ENCODE data around the gene KCND2.
"Not testable (repeated sequence)": the region's sequence is repeated elsewhere in the genome, so short reads cannot be mapped to it uniquely, and the experiment has no call there.

Gene KCND2

GRCh38 chr7:120502825-120503224 is 229.8 kb downstream of the KCND2 start:
- DNase-seq = no peak

- DNase-seq = no peak
Measured at GRCh38 chr7:120504386-120504785, 231.4 kb downstream of the KCND2 start.

DNA sequence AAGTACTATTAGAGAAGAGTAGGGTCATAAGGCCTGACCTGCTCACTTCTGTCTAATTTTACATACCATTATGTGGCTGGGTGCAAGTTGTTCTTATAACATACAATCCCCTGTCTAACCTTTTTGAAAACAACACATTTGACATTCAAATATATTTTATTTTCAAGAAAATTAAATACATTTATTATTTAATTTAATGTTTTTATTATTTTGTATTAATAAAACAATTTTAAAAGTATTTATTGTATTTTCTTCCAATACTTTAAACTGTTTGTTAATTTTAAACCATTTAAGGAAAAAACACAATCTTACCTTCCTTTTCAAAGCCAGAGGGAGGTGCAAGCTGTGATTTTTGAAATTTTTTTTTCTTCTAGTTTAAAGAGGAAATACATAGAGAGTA is 232.8 kb downstream of the KCND2 start:
- DNase-seq = no peak

DNA sequence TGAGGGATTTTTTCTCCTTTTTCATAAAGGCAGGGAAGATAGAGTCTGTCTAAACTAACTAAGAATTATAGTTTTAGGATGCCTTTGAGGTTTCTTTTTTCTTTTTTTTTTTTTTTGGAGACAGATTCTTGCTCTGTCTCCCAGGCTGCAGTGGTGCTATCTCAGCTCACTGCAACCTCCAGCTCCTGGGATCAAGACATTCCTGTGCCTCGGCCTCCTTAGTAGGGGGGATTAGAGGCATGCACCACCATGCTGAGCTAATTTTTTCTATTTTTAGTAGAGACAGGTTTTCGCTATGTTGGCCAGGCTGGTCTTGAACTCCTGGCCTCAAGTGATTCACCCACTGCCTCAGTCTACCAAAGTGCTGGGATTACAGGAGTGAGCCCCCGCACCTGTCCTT is 239.7 kb downstream of the KCND2 start:
- DNase-seq = no peak

- no peak for DNase-seq
Measured at GRCh38 chr7:120519224-120519623, 246.2 kb downstream of the KCND2 start.

GRCh38 chr7:120521761-120522737 is 249.1 kb downstream of the KCND2 start:
- DNase-seq = no peak

GRCh38 chr7:120523985-120524384 is 251.0 kb downstream of the KCND2 start:
- no peak for DNase-seq

DNA sequence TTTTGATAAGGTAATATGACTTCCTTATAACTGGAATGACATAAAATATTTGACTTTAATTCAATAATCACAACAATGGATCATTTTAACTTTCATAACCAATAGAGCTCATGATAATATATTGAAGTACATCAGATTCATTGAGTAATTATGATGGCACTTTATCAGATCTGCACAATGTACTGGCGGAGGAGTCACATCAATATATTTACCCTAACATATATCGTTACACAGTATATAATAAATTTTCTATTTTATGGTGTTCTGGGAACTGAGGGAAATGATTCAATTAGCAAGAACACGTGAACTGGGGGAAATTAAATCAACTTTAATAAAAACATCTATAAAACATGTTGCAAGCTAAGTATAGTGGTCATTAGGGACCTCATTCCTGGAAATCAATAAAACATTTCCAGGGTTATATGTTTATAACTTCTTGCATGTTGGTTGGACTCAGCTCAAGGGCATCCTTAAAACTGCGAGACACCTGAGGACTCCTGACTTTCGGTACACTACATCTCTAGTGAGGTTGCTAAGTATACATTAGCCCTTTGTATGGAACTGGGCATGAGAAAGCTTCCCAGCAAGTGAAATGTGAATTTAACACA is 254.0 kb downstream of the KCND2 start:
- DNase-seq = no peak

DNA sequence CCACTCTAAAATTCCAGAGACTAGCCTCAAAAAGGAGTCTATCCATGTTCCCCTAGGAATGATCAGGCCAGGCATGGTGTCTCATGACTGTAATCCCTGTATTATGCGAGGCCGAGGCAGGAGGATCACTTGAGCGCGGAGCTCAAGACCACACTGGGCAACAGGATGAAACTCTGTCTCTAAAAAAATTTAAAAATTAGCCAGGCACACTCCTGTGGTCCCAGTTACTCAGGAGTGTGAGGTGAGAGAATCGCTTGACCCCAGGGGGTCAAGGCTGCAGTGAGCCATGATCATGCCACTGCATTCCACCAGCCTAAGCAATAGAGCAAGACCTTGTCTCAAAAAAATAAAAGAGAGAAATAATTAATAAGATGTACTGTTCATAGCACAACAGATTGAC is 256.8 kb downstream of the KCND2 start:
- no peak for DNase-seq

GRCh38 chr7:120538335-120538734 is 265.4 kb downstream of the KCND2 start:
- no peak for DNase-seq

GRCh38 chr7:120539321-120539720 is 266.3 kb downstream of the KCND2 start:
- DNase-seq = no peak

DNA sequence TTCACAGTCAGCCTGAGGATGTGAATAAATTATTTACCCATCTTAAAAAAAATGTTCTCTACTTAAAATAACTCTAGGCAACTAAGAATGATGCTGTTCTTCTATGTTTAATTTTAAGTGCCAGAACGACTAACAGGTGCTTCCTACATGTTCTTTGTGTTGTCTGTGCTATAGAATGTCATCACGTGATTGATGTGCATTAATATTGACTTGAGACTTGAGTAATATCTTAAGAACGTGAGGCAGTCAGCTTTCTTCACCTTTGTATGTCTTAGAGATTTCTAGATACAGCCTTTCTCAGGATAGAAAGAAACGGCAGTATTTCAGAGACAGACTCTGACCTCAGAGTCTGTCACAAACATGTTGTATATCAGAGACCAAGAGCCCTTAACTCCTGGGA is 274.6 kb downstream of the KCND2 start:
- no peak for DNase-seq

DNA sequence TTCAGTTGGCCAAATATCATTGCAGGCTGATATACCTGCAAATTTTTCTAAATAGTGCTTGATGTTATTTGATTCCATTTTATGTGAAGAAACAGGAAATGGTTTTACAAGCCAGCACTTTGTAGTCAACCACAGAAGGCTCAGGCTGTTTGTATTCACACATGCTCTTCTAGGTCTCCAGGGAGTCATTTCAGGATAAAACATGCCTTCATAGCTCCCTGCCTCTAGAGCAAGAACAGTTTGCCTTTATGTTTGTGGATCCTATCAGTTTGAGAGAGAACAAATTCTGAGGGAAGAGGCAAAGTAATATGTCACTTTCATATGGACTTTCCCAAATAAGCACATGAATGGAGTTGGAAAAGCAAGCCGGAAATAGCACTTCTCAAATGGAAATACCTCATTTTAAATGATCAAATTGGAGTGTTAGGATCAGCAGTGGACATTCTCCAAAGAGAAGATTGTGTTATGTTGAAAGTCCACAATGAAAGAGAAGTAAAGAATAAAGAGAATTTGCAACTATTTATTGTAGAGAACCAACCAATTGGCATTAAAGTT is 277.6 kb downstream of the KCND2 start:
- peak; percentile 58 for DNase-seq

DNA sequence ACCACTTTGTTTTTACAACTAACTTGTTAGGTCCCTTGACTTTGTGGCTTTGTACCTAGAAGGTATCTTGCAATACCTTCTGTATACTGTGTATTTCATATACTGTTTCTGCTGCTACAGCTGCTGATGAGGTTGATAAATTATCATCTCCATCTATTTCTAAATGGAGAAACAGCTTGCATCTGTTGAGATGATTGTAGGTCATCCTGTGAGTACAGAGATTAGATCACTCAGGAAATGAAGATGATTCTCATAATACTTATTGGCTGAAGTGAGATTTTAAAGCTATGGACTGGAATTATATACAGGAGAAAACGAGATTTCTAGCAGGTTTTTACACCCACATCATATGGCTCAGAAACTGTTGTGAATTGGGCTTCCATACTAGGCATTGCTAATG is 280.5 kb downstream of the KCND2 start:
- no peak for DNase-seq

DNA sequence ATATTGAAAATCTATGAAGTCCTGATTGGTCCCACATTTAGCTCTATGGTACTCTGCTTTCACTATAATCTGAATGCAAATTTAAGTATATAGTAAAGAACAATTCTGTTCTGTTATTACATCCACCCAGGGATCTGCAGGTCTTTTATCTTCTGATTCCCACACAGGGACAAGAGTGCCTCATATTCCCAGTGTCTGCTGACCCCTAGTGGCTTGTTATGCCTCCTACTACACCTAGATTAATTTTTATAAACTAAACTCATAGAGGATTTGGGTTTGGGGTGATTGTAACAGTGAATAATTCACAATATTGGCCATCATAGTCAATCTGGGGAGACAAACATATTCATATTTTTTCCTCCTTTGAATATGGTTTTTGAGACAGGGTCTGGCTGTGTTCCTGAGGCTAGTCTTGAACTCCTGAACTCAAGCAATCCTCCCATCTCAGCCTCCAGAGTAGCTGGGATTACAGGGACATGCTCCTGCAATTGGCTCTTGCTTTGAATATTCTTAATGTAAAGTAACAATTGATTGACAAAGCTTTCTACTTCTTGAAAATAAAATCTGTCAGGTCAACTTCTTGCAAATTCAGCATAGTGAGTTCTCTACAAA is 282.1 kb downstream of the KCND2 start:
- DNase-seq = peak; percentile 55

- no peak for DNase-seq
Measured at GRCh38 chr7:120564145-120564544, 291.2 kb downstream of the KCND2 start.

GRCh38 chr7:120567204-120567603 is 294.2 kb downstream of the KCND2 start:
- no peak for DNase-seq

DNA sequence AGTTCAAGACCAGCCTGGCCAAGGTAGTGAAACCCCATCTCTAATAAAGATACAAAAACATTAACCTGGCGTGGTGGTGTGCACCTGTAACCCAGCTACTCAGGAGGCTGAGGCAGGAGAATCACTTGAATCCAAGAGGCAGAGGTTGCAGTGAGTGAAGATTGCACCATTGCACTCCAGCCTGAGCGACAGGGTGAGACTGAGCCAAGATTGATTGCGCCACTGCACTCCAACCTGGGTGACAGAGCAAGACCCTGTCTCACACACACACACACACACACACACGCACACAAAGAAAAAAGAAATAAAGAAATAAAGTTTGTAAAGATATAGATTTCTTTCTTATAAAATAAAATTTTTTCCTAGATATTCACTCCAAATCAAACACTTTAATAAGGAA is 305.7 kb downstream of the KCND2 start:
- not testable (repeated sequence) for DNase-seq

DNA sequence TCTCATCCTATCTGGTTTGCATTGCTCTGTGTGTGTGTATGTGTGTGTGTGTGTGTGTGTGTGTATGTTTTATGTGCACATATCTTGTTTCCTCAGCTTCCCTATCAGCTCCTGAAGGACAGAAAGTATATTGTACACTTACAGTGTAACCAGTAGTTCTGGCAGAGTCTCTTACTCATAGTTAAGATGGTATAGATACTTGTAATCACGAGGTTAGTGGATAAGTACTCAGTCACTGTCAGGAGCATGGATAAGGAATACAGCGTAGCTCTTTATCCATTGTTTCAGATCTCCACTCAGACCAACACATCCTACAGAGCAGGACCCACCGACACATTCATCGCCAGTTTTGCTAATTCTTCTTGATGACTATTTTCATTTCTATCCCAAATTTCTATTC is 309.9 kb downstream of the KCND2 start:
- no peak for DNase-seq

- peak; percentile 13 for DNase-seq
Measured at GRCh38 chr7:120583899-120584586, 311.1 kb downstream of the KCND2 start.

GRCh38 chr7:120586571-120586970 is 313.6 kb downstream of the KCND2 start:
- no peak for DNase-seq

- no peak for DNase-seq
Measured at GRCh38 chr7:120587243-120587642, 314.3 kb downstream of the KCND2 start.

GRCh38 chr7:120588416-120588815 is 315.4 kb downstream of the KCND2 start:
- no peak for DNase-seq
